HL-60/S4 treated with phorbol 12-myristate 13-acetate at 8.2 ng/mL for 4 days and 3 days (cell line): ENCODE results near the gene NOS3.

ENCODE experiments used
- in situ Hi-C: fragments of 300-500 bp; cut with MboI; formaldehyde crosslinking; loops from 2 replicates; pipeline ENCODE4 v1.15.0; 2022; ENCODE audit warnings: low sequenced_read_pairs

The NOS3 gene

GRCh38 chr7:150990416-150991186 lies at the start of gene NOS3:
Gene NOS3 (plus strand): TSS chr7:150991017. CDS start chr7:150993804, 2,787 bp downstream.
- in situ Hi-C loops, result loop anchor here (25.0 kb wide), 1 partner anchor 553 kb away; no protein-coding TSS in a partner anchor

- in situ Hi-C loops, result no loop called here
Measured at GRCh38 chr7:150941351-150942000, 49.3 kb upstream of the NOS3 start.

GRCh38 chr7:150942001-150942590 lies 48.7 kb upstream of the NOS3 start:
- in situ Hi-C loops, result no loop called here

DNA sequence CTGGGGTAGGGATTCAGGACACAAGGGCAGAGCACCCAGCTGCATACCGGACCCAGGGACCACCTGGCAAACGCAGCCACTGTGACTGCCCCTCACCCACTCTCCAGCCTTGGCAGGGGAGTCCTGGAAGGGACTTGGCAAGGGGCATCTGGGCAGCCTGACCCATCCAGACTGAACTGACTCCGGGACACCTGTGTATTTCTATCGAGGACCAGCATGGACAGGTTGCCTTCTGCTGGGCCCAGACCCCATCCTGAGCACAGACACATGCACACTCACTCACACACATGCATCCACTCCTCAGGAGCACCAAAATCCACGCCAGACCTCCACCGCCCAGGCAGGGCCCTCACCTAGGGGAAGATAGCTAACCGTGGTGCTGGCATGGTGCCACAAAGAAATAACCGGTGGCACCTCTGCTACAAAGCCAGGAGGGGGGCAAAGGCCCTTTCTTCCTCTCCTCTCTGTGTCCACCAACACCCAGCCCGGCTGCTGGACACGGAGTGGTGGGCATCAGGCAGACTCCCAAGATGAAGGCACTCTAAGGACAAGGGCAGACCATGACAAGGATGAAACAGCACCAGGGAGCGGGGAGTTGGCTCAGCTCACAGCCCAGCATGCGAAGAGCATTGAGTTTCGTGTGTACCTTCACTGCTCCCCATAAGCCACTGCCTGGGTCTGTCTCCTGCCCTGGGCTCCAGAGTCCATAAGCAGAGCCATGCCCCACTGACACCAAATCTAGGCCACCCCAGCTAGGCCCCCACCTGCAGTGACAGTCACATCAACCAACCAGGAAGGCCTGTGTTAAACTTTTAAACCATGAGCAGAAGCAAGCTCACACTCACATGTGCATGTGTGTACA lies 48.0 kb upstream of the NOS3 start:
- in situ Hi-C loops, result no loop called here

GRCh38 chr7:150943453-150943814 lies 47.4 kb upstream of the NOS3 start:
- in situ Hi-C loops, result no loop called here

- in situ Hi-C loops, result no loop called here
Measured at GRCh38 chr7:150944066-150945042, 46.5 kb upstream of the NOS3 start.

DNA sequence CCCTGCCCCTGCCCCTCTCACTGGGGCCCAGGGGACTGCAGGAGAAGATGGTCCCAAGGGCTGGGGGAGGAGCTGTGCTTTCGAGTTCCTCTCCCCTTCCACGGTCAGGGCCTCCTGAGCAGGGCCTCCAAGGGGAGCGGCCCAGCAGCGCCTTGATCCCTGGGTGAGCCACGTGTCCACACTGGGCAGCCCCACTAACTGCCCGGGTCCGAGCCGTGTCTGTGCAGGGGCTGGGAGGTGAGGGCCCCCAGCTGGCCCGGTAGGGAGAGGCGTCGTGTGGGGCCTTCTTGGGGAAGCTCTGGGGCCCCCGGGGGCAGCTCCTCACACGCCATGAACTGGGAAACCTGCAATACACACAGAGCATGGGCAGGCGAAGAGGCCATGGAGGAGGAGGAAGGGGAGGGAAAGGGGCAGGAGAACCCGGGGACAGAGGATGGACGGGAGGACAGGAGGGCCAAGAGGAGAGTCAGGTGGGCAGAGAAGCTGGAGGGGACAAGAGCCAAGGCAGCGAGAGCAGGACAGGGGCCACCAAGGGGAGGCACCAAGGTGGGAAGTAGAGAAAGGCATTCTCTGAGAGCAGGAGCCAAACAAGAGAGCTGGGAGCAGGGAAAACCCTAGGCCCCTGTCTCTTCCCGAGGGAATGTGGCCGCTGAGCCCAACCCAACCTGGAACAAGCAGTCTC lies 45.5 kb upstream of the NOS3 start:
- in situ Hi-C loops, result no loop called here

DNA sequence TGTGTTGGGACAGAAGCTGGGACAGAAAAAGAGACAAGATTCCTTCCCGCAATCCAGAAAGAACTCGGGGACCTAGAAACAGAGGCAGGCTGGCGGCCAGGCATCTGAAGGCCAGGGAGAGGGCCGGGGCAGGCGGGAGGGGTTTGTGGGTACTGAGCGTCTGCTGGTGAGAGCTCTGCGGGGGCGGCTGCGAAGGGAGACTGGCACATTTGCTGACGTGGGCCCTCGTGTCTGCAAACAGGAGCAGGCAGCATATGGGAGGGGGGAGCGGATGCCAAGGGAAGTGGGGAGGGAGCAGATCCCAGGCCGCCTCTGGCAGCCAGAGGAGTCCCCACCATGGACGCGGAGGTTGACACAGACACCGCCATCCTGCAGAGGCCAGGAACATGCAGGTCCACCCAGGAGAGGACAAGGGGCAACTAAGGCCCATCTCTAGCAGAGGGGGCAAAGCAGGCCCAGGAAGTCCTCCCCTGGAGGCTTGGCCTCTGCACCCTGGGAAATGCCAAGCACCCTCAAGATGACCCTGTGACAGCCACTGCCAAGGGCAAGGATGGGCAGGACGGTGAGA lies 44.9 kb upstream of the NOS3 start:
- in situ Hi-C loops, result no loop called here

DNA sequence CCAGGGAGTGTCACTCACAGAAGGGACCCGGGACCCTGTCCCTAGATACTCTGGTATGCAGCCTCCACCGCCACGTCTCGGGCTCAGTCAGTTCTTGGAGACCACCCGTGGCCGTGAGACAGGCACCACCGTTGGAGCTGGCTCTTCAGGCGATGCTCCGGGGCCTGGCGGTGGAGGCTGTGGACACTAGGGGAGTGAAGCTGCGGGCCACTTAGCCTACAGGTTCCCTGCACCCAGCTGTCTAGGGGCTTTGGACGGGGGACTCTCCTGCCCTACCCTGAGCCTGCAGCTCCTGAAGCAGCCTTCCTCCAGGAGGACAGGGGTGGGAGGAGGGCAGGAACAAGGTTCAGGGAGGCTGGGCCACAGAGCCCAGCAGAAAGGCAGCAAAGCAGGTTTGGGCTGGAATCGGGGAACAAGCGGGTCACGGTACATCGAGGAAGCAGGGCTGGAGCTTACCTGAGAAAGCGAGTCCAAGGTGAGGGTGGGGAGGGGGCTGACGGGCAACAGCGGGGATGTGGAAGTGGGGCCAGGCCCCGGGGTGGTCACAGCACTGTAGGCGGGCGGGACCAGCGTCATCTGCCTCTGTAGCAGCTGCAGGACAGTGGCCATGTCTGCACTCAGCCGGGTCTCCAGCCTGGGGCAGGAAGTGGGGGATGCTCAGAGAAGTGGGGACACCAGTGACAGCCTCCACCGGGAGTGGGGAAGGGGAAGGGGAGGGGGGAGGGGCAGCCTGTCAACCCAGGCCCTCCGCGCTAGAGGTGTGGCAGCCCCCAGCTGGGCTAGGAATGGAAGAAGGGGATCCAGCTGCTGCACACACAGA lies 44.2 kb upstream of the NOS3 start:
- in situ Hi-C loops, result no loop called here

GRCh38 chr7:150947241-150947745 lies 43.5 kb upstream of the NOS3 start:
- in situ Hi-C loops, result no loop called here

DNA sequence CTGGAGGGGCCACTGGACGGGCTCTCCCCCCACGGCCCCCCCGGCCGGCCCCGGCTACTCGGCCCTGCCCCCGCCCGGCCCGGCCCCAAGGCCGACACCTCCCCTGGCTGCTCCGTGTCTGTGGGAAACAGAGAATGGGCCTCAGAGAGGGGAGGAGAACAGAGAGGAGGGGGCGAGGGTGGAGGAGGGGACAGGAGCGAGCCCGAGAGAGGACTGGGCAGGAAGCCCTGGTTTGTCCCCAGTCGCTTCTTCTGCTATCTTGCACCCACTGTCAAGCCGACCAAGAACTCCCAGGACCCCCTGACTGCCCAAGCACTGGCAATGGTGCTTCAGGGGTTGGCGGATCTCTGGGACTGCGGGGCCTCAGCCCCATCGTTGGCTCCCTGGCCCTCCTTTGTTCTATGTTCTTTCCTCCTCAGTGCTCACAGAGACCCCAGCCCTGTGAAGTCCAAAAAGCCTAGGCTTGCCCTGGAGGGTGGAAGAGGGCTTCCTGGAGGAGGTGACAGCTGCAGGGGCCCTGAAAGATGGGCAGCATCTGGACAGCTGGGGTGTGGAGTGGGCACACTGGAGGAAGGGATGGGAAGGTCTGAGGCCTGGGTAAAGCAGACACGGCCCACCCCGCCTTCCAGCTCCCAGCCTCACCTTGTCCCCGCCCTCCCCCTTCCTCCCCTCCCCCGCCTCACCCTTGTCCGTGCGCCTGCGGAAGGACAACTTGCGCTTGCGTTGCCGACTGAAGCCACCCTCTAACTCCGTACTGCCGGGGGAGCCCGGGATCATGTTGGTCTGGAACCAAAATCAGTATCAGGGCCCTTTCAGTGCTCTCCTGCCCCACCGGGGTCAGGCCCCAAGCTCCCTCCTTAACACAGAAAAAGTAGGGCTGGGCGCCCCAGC lies 42.8 kb upstream of the NOS3 start:
- in situ Hi-C loops, result no loop called here

DNA sequence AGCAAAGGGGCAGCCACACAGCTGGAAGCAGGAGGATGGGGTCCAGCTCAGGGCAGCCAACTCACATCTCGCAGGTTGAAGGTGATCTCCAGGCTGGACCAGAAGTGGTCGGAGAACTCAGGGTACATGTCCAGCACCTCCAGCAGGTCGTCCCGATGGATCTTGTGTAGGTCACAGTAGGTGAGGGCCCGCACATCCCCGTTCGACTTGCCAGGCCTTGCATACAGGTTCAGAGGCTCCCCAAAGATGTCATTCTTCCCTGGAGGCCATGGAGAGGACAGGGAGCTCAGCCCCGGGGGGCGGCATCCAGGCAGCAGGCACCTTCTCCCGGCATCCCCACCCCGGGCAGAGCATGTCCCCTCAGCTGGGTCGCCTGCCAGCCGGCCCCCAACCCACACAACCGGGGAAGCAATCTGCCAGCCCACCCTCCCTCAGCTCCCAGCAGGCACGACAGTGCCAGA lies 42.0 kb upstream of the NOS3 start:
- in situ Hi-C loops, result no loop called here

DNA sequence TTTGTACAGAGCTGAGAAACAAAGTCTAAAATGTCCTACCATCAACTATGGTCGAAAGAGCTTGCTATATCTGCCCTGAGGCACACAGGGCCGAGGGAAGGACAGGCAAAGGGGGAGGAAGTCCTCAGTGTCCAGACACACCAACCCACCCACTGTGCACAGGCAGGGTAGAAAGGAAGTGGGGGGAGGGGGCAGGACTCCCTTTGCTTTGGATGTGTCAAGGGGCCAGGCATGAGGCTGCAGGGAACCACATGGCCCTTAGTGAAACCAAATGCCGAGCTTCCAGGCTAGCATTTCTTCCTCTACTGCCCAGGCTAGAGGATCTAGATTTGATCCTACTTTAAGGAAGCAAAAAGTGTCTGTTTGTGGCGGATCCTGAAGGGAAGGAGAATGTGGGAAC lies 41.3 kb upstream of the NOS3 start:
- in situ Hi-C loops, result no loop called here

DNA sequence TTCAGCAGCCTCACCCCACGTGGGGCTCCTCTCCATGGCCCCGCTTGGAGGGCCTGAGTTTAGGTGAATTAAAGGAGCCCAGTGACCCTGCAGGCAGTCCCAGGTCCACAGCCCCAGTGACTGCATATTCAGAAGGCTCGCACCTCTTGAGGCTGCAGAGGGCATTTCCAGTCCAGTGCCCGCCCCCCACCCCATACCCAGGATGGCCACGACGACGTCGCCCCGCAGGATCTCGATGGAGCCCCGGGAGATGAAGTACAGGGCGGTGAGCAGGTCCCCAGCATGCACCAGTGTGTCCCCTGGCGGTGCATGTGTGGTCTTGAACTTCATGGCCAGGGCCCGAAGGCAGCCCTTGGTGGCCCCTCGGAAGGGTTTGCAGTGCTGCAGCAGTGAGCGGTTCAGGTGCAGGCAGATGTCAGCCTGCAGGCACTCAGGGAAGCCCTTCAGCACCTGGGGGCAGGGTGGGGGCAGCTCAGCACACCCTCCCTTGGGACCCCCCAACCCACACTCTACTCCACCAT lies 40.8 kb upstream of the NOS3 start:
- in situ Hi-C loops, result no loop called here

- in situ Hi-C loops, result no loop called here
Measured at GRCh38 chr7:150950496-150951180, 40.2 kb upstream of the NOS3 start.

GRCh38 chr7:150951181-150951520 lies 39.7 kb upstream of the NOS3 start:
- in situ Hi-C loops, result no loop called here
